ENCODE data around the gene GLIS2.

GRCh38 chr16:4364196-4365013 is 48.5 kb downstream of the GLIS2 start:
- TF ChIP-seq CTCF (IDR thresholded peaks at IDR 0.05), result no peak
- TF ChIP-seq ZFX (IDR thresholded peaks at IDR 0.05; ENCODE audit: borderline replicate concordance), result no peak

All from 22Rv1 (cell line).